ENCODE results near the gene ZIK1. TPM values are rescaled to one million over a fixed set of nuclear protein-coding genes. Genes with fewer than 3 reads are reported as not detected.

The ZIK1 gene
- total and polyA plus RNA-seq, 2 experiments from 2014 or later: 10.3 to 40.5 TPM

DNA sequence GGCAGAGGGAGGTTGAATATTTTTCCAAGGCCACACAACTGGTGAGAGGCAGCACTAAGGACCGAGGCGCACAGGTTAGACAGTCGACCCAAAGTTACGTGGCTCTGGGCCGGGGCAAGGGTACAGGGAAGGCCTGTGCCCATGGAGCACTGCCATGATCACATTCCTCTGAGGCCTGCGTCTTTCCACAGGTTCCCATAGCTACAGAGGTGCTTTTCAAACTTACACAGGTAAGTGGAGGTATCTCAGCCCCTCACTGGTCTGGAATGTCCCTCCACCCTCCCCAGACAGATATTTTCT is 49.8 kb downstream of the ZIK1 start:
- H3F3A ChIP-seq (replicated peaks; ENCODE audit: low read depth): no peaks in the 10 kb centered on the region
- Mint-ChIP-seq H3K27ac (0 out of 2 replicates have a peak overlapping the region, but pooled peaks have one; percentile 66), H3K27me3 (ENCODE audit: insufficient read depth, low read depth, poor library complexity) (peaks cover 5% of the 10 kb centered on the region), H3K36me3 (ENCODE audit: low read depth) (peaks cover 38% of the 10 kb centered on the region), H3K9me3 (peaks cover 16% of the 10 kb centered on the region), H3K4me3 (peak overlapping the region; percentile 84), H3K4me1 (peaks cover 16% of the 10 kb centered on the region)
- peaks cover 16% of the 10 kb centered on the region for H3K36me3 ChIP-seq (ENCODE audit: insufficient read depth)
- H3K4me1 ChIP-seq (ENCODE audit: insufficient read depth): peaks cover 7% of the 10 kb centered on the region
- peak overlapping the region; percentile 98; the same call in 1 of the 2 replicates for H2AFZ ChIP-seq
- ATAC-seq (peak; percentile 34), DNase-seq (ENCODE audit: low spot score) (peak; percentile 37)
- H3K4me2 ChIP-seq: peak overlapping the region; percentile 99
- H3K4me3 ChIP-seq: peak overlapping the region; percentile 98
- no peaks in the 10 kb centered on the region for H3K27me3 ChIP-seq (ENCODE audit: insufficient read depth)
- H3K79me2 ChIP-seq (replicated peaks; ENCODE audit: insufficient read depth): peaks cover 12% of the 10 kb centered on the region; the same call in 1 of the 2 replicates
- TF ChIP-seq JUNB (IDR thresholded peaks at IDR 0.05; ENCODE audit: unreplicated experiment) (no peak), EZH2 (IDR thresholded peaks at IDR 0.05; ENCODE audit: low read depth, unreplicated experiment) (no peak), NANOG (IDR thresholded peaks at IDR 0.05; ENCODE audit: borderline replicate concordance) (no peak), EZH2phosphoT487 (IDR thresholded peaks at IDR 0.05; ENCODE audit: unreplicated experiment) (no peak), POLR2AphosphoS5 (IDR thresholded peaks at IDR 0.05; ENCODE audit: low read depth) (no peak), ZNF331 (CRISPR knock-in tag; IDR thresholded peaks at IDR 0.05; ENCODE audit: low read depth) (no peak), ETS1 (IDR thresholded peaks at IDR 0.05) (no peak), CREB1 (CRISPR knock-in tag; IDR thresholded peaks at IDR 0.05; ENCODE audit: low read depth) (no peak), ZNF114 (CRISPR knock-in tag; IDR thresholded peaks at IDR 0.05) (no peak), STAT1 (IDR thresholded peaks at IDR 0.05; ENCODE audit: unreplicated experiment) (no peak)
- TF ChIP-seq, protein P1, sequence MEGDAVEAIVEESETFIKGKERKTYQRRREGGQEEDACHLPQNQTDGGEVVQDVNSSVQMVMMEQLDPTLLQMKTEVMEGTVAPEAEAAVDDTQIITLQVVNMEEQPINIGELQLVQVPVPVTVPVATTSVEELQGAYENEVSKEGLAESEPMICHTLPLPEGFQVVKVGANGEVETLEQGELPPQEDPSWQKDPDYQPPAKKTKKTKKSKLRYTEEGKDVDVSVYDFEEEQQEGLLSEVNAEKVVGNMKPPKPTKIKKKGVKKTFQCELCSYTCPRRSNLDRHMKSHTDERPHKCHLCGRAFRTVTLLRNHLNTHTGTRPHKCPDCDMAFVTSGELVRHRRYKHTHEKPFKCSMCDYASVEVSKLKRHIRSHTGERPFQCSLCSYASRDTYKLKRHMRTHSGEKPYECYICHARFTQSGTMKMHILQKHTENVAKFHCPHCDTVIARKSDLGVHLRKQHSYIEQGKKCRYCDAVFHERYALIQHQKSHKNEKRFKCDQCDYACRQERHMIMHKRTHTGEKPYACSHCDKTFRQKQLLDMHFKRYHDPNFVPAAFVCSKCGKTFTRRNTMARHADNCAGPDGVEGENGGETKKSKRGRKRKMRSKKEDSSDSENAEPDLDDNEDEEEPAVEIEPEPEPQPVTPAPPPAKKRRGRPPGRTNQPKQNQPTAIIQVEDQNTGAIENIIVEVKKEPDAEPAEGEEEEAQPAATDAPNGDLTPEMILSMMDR (conservative IDR thresholded peaks at IDR 0.05; ENCODE audit: low read depth in 2 of 2): no peak
- TF ChIP-seq, protein P2, sequence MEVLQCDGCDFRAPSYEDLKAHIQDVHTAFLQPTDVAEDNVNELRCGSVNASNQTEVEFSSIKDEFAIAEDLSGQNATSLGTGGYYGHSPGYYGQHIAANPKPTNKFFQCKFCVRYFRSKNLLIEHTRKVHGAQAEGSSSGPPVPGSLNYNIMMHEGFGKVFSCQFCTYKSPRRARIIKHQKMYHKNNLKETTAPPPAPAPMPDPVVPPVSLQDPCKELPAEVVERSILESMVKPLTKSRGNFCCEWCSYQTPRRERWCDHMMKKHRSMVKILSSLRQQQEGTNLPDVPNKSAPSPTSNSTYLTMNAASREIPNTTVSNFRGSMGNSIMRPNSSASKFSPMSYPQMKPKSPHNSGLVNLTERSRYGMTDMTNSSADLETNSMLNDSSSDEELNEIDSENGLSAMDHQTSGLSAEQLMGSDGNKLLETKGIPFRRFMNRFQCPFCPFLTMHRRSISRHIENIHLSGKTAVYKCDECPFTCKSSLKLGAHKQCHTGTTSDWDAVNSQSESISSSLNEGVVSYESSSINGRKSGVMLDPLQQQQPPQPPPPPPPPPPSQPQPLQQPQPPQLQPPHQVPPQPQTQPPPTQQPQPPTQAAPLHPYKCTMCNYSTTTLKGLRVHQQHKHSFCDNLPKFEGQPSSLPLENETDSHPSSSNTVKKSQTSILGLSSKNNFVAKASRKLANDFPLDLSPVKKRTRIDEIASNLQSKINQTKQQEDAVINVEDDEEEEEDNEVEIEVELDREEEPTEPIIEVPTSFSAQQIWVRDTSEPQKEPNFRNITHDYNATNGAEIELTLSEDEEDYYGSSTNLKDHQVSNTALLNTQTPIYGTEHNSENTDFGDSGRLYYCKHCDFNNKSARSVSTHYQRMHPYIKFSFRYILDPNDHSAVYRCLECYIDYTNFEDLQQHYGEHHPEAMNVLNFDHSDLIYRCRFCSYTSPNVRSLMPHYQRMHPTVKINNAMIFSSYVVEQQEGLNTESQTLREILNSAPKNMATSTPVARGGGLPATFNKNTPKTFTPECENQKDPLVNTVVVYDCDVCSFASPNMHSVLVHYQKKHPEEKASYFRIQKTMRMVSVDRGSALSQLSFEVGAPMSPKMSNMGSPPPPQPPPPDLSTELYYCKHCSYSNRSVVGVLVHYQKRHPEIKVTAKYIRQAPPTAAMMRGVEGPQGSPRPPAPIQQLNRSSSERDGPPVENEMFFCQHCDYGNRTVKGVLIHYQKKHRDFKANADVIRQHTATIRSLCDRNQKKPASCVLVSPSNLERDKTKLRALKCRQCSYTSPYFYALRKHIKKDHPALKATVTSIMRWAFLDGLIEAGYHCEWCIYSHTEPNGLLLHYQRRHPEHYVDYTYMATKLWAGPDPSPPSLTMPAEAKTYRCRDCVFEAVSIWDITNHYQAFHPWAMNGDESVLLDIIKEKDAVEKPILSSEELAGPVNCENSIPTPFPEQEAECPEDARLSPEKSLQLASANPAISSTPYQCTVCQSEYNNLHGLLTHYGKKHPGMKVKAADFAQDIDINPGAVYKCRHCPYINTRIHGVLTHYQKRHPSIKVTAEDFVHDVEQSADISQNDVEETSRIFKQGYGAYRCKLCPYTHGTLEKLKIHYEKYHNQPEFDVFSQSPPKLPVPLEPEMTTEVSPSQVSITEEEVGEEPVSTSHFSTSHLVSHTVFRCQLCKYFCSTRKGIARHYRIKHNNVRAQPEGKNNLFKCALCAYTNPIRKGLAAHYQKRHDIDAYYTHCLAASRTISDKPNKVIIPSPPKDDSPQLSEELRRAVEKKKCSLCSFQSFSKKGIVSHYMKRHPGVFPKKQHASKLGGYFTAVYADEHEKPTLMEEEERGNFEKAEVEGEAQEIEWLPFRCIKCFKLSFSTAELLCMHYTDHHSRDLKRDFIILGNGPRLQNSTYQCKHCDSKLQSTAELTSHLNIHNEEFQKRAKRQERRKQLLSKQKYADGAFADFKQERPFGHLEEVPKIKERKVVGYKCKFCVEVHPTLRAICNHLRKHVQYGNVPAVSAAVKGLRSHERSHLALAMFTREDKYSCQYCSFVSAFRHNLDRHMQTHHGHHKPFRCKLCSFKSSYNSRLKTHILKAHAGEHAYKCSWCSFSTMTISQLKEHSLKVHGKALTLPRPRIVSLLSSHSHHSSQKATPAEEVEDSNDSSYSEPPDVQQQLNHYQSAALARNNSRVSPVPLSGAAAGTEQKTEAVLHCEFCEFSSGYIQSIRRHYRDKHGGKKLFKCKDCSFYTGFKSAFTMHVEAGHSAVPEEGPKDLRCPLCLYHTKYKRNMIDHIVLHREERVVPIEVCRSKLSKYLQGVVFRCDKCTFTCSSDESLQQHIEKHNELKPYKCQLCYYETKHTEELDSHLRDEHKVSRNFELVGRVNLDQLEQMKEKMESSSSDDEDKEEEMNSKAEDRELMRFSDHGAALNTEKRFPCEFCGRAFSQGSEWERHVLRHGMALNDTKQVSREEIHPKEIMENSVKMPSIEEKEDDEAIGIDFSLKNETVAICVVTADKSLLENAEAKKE (CRISPR knock-in tag; IDR thresholded peaks at IDR 0.05): no peak
- TF ChIP-seq, protein P3, sequence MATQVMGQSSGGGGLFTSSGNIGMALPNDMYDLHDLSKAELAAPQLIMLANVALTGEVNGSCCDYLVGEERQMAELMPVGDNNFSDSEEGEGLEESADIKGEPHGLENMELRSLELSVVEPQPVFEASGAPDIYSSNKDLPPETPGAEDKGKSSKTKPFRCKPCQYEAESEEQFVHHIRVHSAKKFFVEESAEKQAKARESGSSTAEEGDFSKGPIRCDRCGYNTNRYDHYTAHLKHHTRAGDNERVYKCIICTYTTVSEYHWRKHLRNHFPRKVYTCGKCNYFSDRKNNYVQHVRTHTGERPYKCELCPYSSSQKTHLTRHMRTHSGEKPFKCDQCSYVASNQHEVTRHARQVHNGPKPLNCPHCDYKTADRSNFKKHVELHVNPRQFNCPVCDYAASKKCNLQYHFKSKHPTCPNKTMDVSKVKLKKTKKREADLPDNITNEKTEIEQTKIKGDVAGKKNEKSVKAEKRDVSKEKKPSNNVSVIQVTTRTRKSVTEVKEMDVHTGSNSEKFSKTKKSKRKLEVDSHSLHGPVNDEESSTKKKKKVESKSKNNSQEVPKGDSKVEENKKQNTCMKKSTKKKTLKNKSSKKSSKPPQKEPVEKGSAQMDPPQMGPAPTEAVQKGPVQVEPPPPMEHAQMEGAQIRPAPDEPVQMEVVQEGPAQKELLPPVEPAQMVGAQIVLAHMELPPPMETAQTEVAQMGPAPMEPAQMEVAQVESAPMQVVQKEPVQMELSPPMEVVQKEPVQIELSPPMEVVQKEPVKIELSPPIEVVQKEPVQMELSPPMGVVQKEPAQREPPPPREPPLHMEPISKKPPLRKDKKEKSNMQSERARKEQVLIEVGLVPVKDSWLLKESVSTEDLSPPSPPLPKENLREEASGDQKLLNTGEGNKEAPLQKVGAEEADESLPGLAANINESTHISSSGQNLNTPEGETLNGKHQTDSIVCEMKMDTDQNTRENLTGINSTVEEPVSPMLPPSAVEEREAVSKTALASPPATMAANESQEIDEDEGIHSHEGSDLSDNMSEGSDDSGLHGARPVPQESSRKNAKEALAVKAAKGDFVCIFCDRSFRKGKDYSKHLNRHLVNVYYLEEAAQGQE (IDR thresholded peaks at IDR 0.05; ENCODE audit: unreplicated experiment): no peak
- peaks cover 9% of the 10 kb centered on the region; the same call in 1 of the 2 replicates for H3K9me2 ChIP-seq (ENCODE audit: insufficient read depth)
- no peak overlapping the region for H3K27ac ChIP-seq (ENCODE audit: low read depth)
- 0 out of 2 replicates have a peak, but pooled peaks cover 5% of the 10 kb centered on the region for H4K20me1 ChIP-seq (replicated peaks; ENCODE audit: insufficient read depth)

All from GM23338 (cell line).